Measurements from ENCODE around the gene LLPH. TPM values are rescaled to one million over a fixed set of nuclear protein-coding genes. Genes with fewer than 3 reads are reported as not detected.

Gene LLPH
- total RNA-seq, 4 donors from 2014 or later: 1.3 to 6.0 (median 4.6) TPM

GRCh38 chr12:66168410-66168809 is 37.9 kb upstream of the LLPH start:
- DNase-seq (ENCODE audit: low spot score in 2 of 2): no peak
- no peak for TF ChIP-seq POLR2A (IDR thresholded peaks at IDR 0.05)
- TF ChIP-seq CTCF (IDR thresholded peaks at IDR 0.05): no peak

GRCh38 chr12:66166561-66166960 is 36.0 kb upstream of the LLPH start:
- DNase-seq (ENCODE audit: low spot score in 2 of 2): no peak
- 81 to 83% methylated on average over 2 of the region's 2 CpGs for WGBS, 2 donors
- no peak overlapping the region for H3K4me3 ChIP-seq (ENCODE audit: low read depth, poor library complexity, severe bottlenecking)
- intact Hi-C loops (cut with DNase I; ENCODE audit: low total_unique reads): no loop called here
- TF ChIP-seq POLR2A (IDR thresholded peaks at IDR 0.05) (no peak), CTCF (IDR thresholded peaks at IDR 0.05) (no peak)

More at GRCh38 chr12:66168410-66168809, 37.9 kb upstream of the LLPH start:
- 62 to 64% methylated on average over 8 of the region's 8 CpGs for WGBS, 2 donors
- H3K4me3 ChIP-seq (ENCODE audit: low read depth, poor library complexity, severe bottlenecking): no peak overlapping the region
- intact Hi-C loops (cut with DNase I; ENCODE audit: low total_unique reads): no loop called here

- no peak for TF ChIP-seq CTCF (IDR thresholded peaks at IDR 0.05)
- H3K4me3 ChIP-seq (ENCODE audit: low read depth, poor library complexity, severe bottlenecking): no peak overlapping the region
- 94 to 98% methylated on average over 2 of the region's 2 CpGs for WGBS, 2 donors
- intact Hi-C loops (cut with DNase I; ENCODE audit: low total_unique reads): no loop called here
- DNase-seq (ENCODE audit: low spot score in 2 of 2): no peak
These were observed 34.6 kb upstream of the LLPH start for GRCh38 chr12:66165141-66165540.

GRCh38 chr12:66164349-66164821 is 33.8 kb upstream of the LLPH start:
- TF ChIP-seq POLR2A (IDR thresholded peaks at IDR 0.05) (no peak), CTCF (IDR thresholded peaks at IDR 0.05) (no peak)
- intact Hi-C loops (cut with DNase I; ENCODE audit: low total_unique reads): no loop called here
- H3K4me3 ChIP-seq (ENCODE audit: low read depth, poor library complexity, severe bottlenecking): no peak overlapping the region
- WGBS, 2 donors: 82 to 95% methylated on average over 3 of the region's 3 CpGs
- no peak for DNase-seq (ENCODE audit: low spot score in 2 of 2)

- no peak overlapping the region for H3K4me3 ChIP-seq (ENCODE audit: low read depth, poor library complexity, severe bottlenecking)
- WGBS, 2 donors: 52 to 59% methylated on average over 4 of the region's 4 CpGs
- intact Hi-C loops (cut with DNase I; ENCODE audit: low total_unique reads): no loop called here
- TF ChIP-seq CTCF (IDR thresholded peaks at IDR 0.05) (no peak), POLR2A (IDR thresholded peaks at IDR 0.05) (no peak)
- DNase-seq (ENCODE audit: low spot score in 2 of 2): no peak
These were observed 32.7 kb upstream of the LLPH start for GRCh38 chr12:66163289-66163688.

- 65 to 73% methylated on average over 2 of the region's 2 CpGs for WGBS, 2 donors
- H3K4me3 ChIP-seq (ENCODE audit: low read depth, poor library complexity, severe bottlenecking): no peak overlapping the region
- intact Hi-C loops (cut with DNase I; ENCODE audit: low total_unique reads): no loop called here
- TF ChIP-seq CTCF (IDR thresholded peaks at IDR 0.05) (no peak), POLR2A (IDR thresholded peaks at IDR 0.05) (no peak)
- no peak for DNase-seq (ENCODE audit: low spot score in 2 of 2)
These were observed 32.2 kb upstream of the LLPH start for GRCh38 chr12:66162701-66163100.
